Mesothelial cell of epicardium (in vitro differentiated cells): Measurements from ENCODE around the gene RIPOR2. TPM values are rescaled to one million over a fixed set of nuclear protein-coding genes. Genes with fewer than 3 reads are reported as not detected.

Experiments
- DNase-seq, 2 experiments: peaks; one replicate each; pipeline ENCODE4 v3.0.0; 2021; ENCODE audit warnings: low spot score in 2 of 2; ENCODE audit not compliant: unreplicated experiment in 2 of 2
- H3K27ac Mint-ChIP-seq: 2 replicates; pipeline ENCODE4 v1.8.0; 2021; ENCODE audit warnings: mixed read lengths
- H3K27me3 Mint-ChIP-seq: 2 replicates; pipeline ENCODE4 v1.8.0; 2021; ENCODE audit warnings: low read depth, mixed read lengths
- H3K36me3 Mint-ChIP-seq: 2 replicates; pipeline ENCODE4 v1.8.0; 2021; ENCODE audit warnings: mixed read lengths
- H3K4me1 Mint-ChIP-seq: 2 replicates; pipeline ENCODE4 v1.8.0; 2021; ENCODE audit warnings: mixed read lengths
- H3K4me3 Mint-ChIP-seq: 2 replicates; pipeline ENCODE4 v1.8.0; 2021; ENCODE audit warnings: mild to moderate bottlenecking, moderate library complexity, mixed read lengths
- H3K9me3 Mint-ChIP-seq: 2 replicates; pipeline ENCODE4 v1.8.0; 2021; ENCODE audit warnings: mixed read lengths
- CTCF ChIP-seq: fragments of 200-600 bp; sonication (generic); IDR thresholded peaks from one replicate; pipeline ENCODE4 v1.5.0; 2021; ENCODE audit warnings: antibody characterized with exemption; ENCODE audit not compliant: unreplicated experiment
- total RNA-seq: library from RNA; stranded (reverse); gene quantifications from 3 replicates; pipeline ENCODE4 v1.2.1, GENCODE V29; 2021

RIPOR2 gene
- total RNA-seq, 1 donor from 2014 or later, result 1.7 TPM

- no peaks in the 10 kb centered on the region for H3K9me3 Mint-ChIP-seq
- DNase-seq, result no peak
- no peak overlapping the region for H3K27ac Mint-ChIP-seq
Measured at GRCh38 chr6:24802271-24803059, 133.3 kb downstream of the RIPOR2 start.

GRCh38 chr6:24799541-24799915 lies 136.2 kb downstream of the RIPOR2 start:
- no peaks in the 10 kb centered on the region for H3K27me3 Mint-ChIP-seq
- H3K4me1 Mint-ChIP-seq, result peaks cover 12% of the 10 kb centered on the region
- no peak overlapping the region for H3K27ac Mint-ChIP-seq
- no peak for DNase-seq
- no peaks in the 10 kb centered on the region for H3K36me3 Mint-ChIP-seq
- no peak for TF ChIP-seq CTCF
- H3K4me3 Mint-ChIP-seq, result no peak overlapping the region
- no peaks in the 10 kb centered on the region for H3K9me3 Mint-ChIP-seq

More at GRCh38 chr6:24802271-24803059, 133.3 kb downstream of the RIPOR2 start:
- Mint-ChIP-seq H3K36me3 (no peaks in the 10 kb centered on the region), H3K27me3 (no peaks in the 10 kb centered on the region), H3K4me1 (peaks cover 10% of the 10 kb centered on the region), H3K4me3 (no peak overlapping the region)
- no peak for TF ChIP-seq CTCF

DNA sequence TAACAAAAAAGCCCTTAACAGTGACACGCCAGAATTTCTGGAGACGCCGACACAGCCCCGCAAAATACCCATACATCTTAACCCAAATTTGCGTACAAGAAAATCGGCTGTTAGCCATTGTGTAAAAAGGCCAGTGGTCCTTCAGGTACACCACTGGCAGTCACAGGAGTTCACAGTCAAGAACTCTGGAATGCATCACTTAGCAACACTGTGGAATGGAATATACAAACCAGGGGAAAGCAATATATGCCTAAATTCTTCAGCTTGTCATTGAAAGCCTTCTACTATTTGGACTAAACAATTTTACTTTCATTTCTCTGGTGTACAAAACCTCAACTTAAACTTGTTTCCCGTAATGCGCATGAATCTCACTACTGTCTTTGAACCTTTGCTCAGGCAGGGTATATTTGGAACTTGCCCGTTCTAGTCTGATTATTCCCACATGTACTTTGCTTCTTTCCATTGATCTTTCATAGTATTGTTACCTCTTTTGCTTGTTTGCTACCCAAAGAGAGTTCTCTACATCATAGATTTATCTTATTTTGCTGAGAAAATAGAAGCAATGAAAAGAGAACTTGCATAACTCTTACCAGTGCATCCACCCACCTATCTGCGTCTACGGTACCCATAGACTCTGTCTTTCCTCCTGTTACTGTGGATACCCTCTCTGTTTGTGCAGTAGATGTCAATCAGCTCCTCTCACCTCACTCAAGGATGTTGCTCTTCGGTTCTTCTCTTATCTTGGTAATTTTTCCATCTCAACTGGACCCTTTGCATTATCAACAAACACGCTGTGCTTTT lies 136.8 kb downstream of the RIPOR2 start, which contains the start of gene ARMH2:
Gene ARMH2 (minus strand): TSS at position 178 of the 801 bp plus-strand sequence. CDS start 60 bp downstream, at position 118.
- Mint-ChIP-seq H3K36me3 (no peaks in the 10 kb centered on the region), H3K4me3 (no peak within 1 kb of the TSS), H3K9me3 (no peaks in the 10 kb centered on the region), H3K27me3 (no peaks in the 10 kb centered on the region), H3K4me1 (peaks cover 12% of the 10 kb centered on the region), H3K27ac (no peak within 1 kb of the TSS)
- TF ChIP-seq CTCF, result no peak
- DNase-seq, result no peak

DNA sequence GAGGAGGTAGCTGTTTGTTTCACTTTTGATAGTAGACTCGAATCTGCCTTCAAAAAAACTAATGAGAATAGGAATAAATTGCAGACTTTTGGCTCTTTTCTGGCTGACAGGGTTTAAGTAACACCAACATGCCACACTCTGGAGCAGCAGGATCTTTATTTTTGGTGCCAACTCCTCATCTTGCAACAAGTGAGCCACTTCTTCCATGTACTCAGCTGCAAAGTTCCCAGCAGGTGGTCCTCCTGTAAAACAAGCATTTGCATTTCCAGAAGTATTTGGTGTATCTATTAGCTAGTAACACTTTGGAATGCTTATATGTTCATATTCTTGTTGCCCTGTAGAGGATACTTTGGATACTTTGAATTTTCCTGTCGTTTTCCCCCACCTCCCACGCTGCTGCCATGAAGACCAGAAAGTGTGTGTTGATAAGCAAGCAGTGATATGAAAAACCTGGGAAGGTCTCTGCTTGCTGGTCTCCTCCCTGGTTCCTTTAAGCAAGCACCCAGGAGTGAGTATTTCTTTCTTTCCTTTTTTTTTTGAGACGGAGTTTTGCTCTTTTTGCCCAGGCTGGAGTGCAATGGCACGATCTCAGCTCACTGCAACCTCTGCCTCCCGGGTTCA lies 138.1 kb downstream of the RIPOR2 start:
- H3K27ac Mint-ChIP-seq, result no peak overlapping the region
- H3K36me3 Mint-ChIP-seq, result no peaks in the 10 kb centered on the region
- peaks cover 12% of the 10 kb centered on the region for H3K4me1 Mint-ChIP-seq
- no peaks in the 10 kb centered on the region for H3K27me3 Mint-ChIP-seq
- H3K9me3 Mint-ChIP-seq, result no peaks in the 10 kb centered on the region
- no peak for DNase-seq
- no peak overlapping the region for H3K4me3 Mint-ChIP-seq
- no peak for TF ChIP-seq CTCF

- no peak for TF ChIP-seq CTCF
Measured at GRCh38 chr6:24796616-24797290, 139.0 kb downstream of the RIPOR2 start.

More at GRCh38 chr6:24796616-24797290, 139.0 kb downstream of the RIPOR2 start:
- Mint-ChIP-seq H3K27ac (no peak overlapping the region), H3K27me3 (no peaks in the 10 kb centered on the region), H3K4me1 (peaks cover 12% of the 10 kb centered on the region), H3K36me3 (no peaks in the 10 kb centered on the region), H3K4me3 (no peak overlapping the region), H3K9me3 (no peaks in the 10 kb centered on the region)
- no peak for DNase-seq
